GM03348 (cell line): ENCODE results near the gene CAMK1D.

Experiments
- DNase-seq: peaks from one replicate; pipeline ENCODE4 v3.0.0; 2012; ENCODE audit warnings: low spot score

Gene CAMK1D

GRCh38 chr10:12561307-12561706 lies 212.0 kb downstream of the CAMK1D start:
- DNase-seq: no peak

GRCh38 chr10:12561720-12562119 lies 212.4 kb downstream of the CAMK1D start:
- no peak for DNase-seq

DNA sequence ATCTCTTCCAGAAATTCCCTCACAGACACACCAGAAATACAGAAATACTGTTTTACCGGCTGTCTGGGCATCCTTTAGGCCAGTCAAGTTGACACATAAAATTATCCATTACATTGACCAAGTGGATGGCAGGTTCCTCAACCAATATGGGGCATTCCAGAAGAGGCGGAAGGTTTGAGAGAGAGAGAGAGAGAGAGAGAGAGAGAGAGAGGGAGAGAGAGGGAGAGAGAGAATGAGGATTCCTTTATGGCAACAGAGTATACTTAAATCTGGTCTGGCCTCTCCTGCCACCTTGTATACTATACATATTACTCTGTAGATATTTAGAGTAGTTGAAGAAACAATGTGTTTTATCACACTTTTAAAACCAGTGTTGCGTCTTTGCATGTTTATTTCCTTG lies 214.1 kb downstream of the CAMK1D start:
- DNase-seq: no peak

GRCh38 chr10:12564173-12564572 lies 214.8 kb downstream of the CAMK1D start:
- no peak for DNase-seq

DNA sequence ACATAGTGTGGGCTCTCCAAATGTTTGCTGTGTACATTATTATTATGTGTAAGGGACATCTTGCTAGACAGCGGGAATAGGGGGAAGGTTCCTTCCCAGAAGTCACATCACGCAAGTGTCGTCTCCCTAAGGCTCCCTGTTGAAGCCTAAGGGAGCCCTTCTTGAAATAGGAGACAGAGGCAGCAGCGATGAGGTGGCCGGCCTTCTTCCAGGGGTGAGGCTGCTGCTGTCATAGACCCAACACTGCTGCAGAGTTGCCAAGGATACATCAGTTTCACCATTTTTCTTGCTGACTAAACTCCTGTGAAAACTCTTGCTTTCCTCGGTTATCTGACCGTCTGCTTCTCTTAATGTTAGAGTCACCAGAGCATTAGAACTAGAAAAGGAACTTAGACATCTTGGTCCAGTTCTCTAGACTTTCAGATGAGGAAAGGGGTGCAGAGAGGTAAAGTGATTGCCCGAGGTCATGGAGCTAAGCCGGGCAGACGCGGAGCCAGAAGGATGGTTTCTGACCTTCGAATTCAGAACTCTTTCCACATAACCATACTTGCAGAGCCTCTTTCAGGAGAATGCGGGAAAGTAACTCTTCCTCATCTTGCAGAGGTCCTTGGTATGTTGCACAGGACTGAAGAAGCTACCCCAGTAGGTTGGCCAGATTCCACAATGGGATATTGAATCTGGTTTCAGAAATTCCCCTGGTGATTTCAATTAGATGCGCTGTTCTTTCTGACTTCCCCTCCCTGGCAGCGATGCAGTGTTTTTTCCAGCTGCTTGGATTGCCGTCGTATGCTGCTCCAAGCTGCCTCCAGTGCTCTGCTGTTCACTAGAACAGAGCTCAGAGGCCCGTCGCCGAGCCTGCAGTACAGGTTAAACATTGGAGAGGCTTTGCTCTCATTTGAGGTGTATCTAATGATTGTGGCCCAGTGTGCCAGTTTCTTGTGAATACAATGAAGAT lies 217.1 kb downstream of the CAMK1D start:
- DNase-seq: peak; percentile 57

DNA sequence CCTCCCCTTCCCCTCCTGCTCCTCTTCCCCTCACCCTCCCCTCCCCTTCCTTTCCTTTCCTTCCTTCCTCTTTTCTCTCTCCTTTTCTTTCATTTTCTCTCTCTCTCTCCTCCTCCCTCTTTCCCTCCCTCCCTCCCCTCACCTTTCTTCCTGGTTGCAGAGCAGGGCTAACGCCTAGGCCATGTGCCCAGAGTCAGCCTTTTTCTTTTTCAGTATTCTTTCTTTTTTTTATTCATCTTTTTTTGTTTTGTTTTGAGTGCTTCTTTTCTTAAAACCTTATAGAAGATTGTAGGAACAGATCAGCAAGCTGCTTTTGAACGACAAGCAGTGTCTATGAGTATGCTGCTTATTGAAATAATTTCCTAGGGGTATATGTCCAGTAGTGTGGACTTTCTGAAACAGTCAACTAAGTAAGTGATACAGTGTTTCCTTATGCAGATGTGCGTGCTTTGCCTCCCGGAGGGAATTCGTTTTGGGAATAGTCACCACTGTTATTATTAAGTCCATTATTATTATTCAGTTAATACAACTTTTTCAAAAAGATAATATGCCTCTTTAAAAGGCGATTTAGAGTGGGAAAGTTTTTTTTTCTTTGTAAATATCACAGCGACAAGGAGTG lies 219.2 kb downstream of the CAMK1D start:
- no peak for DNase-seq

- DNase-seq: no peak
Observed at GRCh38 chr10:12572281-12572680, 222.9 kb downstream of the CAMK1D start.

DNA sequence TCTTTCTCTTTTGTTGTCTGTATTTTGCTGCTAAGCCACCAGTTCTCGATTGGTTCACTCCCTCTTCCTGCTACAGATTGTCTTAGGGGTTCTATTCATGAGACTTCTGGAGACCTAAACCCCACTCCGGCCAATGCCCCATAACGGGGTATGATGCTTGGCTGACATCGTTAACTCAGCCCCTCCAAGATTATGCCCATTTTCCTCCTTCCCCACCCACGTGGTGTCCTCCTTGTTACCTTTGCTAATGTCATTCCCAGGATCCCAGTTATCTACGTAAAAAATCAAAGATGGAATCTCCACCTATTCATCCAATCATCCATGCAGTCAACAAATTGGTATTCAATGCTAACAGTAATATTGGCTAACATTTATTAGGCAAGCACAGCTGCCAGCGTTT lies 228.3 kb downstream of the CAMK1D start:
- DNase-seq: no peak

DNA sequence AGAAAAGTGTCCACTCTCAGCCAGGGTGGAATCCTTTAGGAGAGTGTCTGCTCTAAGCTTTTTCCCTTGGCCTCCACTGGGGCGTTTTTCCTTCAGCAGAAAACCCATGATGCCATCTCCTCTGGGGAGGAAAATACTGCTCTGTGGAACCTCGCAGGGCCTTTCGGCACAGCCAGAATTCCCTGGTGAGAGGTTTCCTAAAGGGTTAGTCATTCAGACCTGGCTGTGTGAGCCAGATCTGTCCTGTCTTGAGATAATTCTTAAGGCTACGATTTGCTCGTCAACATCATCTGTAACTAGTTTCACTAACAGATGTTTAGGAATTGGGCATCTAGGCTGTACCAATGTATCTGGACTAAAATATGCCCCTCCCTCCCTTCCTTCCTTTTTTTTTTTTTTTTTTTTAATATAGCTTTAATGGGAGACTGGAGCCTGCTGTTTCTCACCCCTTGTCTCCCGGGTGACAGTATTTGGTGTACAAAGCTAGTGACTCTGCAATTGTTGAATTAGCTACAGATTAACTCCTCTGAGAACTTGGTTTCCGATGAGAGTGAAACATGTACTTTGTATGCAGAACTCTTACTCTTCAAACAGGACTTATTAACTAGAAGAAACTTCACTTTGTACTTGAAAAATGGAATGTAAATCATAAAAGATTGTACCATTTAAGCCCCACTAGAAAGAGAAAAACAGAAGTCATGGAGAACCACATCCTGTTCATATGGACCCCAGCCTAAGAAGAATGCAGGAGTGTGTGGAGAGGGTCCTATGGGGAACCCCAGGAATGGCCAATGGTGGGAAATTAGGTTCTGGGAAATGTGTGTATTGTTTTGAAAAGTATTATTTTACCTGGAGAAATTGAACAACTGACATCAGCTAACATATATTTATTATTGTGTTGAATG lies 230.9 kb downstream of the CAMK1D start:
- peak; percentile 40 for DNase-seq

- DNase-seq: no peak
Observed at GRCh38 chr10:12583891-12584595, 234.7 kb downstream of the CAMK1D start.

- no peak for DNase-seq
Observed at GRCh38 chr10:12586741-12587140, 237.4 kb downstream of the CAMK1D start.

DNA sequence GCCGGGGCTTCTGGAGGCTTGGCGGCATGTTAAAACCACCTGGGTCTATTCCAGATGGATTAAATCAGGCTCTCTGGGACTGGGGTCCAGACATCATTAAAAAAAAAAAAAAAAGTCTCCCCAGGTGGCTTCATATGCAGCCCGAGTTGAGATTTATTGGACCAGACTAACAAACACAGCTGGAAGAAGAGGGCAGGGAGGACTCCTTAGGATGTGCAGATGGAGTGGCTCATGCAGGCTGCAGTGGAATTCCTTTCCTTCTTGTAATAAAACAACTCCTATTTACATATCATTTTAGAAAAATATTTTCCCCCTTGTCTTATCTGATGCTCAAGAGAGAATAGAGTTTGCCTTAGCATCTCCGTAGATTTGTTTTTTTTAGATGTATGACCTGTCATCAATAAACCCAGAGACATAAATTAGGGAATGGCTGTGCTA lies 238.1 kb downstream of the CAMK1D start:
- DNase-seq: no peak

DNA sequence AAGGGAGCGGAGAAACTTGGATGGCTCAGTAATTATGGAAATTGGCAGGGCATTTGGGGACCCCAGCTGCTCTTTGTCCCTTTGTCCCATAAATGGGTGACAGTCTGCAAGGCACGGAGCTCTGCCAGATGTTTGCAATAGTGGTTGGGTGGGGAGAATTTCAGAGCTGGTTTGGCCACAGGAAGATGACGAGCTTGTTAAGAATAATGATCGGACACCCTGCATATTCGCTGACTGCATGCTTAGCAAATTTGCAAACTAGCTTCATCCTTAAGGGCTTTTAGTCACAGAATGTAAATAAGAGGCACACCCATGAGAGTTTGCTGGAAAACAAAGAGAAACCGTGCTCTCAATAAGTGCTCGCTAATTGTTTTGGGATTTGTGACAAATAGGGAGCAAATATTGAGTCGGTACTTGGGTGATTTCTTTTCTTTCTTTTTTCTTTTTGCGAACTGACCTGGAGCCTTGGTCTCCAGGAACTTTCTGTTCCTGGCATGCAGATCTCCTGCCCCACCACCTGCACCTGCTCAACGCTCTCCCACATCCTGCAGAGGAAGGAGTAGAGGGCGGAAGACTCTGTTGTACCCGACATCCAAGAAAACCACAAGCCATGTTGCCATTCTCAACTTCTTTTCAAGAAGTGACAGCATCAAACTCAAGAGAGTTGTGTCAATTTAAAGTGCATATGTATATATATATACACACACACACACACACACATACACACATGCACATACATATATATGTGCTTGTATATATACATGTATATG lies 238.9 kb downstream of the CAMK1D start:
- peak; percentile 29 for DNase-seq

DNA sequence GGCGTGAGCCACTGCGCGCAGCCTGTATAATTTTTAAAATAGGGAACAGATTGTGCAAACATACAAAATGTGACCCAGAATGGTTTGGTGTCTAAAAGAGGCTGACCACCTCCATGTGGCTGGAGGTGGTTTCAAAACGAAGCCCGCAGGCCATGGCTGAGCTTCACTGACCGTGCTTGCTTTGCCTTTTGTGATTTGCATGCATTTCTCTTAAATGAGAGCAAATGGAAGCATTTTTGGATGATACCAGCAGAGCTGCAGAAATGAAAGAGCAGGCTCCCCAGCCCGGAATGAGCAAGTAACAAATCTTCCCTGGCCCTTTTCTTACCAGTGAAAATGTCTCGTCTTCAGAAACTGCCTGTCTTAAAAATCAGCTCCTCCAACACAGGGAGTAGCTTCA lies 239.9 kb downstream of the CAMK1D start:
- no peak for DNase-seq

GRCh38 chr10:12589791-12590190 lies 240.4 kb downstream of the CAMK1D start:
- DNase-seq: no peak

- no peak for DNase-seq
Observed at GRCh38 chr10:12590675-12591659, 241.6 kb downstream of the CAMK1D start.

DNA sequence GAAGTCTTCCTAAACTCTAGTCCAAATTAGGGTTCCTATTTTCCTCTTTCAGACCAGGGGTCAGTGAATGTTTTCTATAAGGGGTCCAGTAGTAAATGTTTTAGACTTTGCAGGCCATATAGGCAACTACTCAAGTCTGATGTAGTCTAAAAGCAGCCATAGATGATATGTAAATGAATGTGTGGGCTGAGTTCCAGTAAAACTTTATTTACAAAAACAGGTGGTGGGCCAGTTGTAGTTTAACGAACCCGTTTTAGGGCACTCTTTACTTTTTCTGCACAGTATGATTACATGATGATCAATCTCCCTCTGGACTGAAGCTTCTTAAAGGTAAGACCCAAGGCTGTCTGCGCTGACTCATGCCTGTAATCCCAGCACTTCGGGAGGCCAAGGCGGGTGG lies 243.6 kb downstream of the CAMK1D start:
- DNase-seq: no peak

DNA sequence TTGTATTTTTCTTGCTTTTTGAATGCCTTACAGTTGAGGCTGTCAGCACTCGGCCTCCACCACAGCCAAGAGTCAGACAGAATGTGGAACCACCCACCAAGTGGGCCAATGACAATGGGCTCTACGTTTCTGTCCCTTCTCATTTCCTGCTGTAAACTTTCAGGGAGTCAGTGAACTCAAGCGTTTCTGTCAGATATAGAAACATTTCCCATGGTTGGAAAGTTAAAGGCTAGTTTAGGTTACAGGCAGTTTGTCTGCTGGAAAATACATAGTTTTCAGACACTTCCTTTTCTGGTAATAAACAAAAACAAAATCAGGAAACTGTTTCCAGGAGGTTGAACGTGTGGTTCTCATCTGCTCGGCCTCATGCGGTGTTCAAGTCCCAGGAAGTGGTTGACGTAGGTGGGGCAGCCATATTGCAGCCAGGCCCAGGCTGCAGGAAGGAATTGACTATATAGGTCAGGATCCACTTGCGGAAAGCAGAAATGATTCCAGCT lies 245.1 kb downstream of the CAMK1D start:
- DNase-seq: no peak

- DNase-seq: no peak
Observed at GRCh38 chr10:12595936-12596576, 246.7 kb downstream of the CAMK1D start.
